HepG2 (cell line): ENCODE measurements around the gene JMJD7. TPM values are rescaled to one million over a fixed set of nuclear protein-coding genes. Genes with fewer than 3 reads are reported as not detected.

Source experiments
- ATAC-seq: fragments of 200-7000 bp; cut with Tn5 transposase; 3 replicates; pipeline ENCODE4 v1.9.1; 2020; ENCODE audit warnings: mild to moderate bottlenecking, moderate library complexity
- BruUV-seq: library from RNA; stranded (reverse); fragments of 400-500 nt; replicated peaks from 2 replicates; lab custom pipeline; 2021; lab: Mats Ljungman, UMichigan
- CTCF ChIA-PET: fragments of 300-600 bp; formaldehyde crosslinking; extraction: SDS; loops from one replicate; lab custom pipeline; 2021; ENCODE audit warnings: low total read pairs, inconsistent platforms, low intra/inter-chr PET ratio; lab: Yijun Ruan, JAX
- POLR2A ChIA-PET: fragments of 350-600 bp; sonication (Branson Sonifier 250); formaldehyde crosslinking; loops from one replicate; lab custom pipeline; 2020; ENCODE audit warnings: antibody characterized with exemption, inconsistent platforms; lab: Yijun Ruan, JAX
- DNase-seq: peaks from one replicate; pipeline ENCODE4 v3.0.0-alpha.2; 2015; ENCODE audit warnings: low spot score
- FAIRE-seq: peaks from 3 replicates; lab custom pipeline; 2011; peaks lifted over from hg19 to GRCh38; lab: Jason Lieb, UNC
- H2AFZ ChIP-seq: one replicate; pipeline ENCODE4 v1.6.1; 2011; ENCODE audit warnings: low read length, inconsistent platforms
- H3K27ac ChIP-seq: fragments of 300-600 bp; 3 replicates; pipeline ENCODE4 v1.8.0; 2011; ENCODE audit warnings: mixed run types, mild to moderate bottlenecking, mixed read lengths, low read length, inconsistent platforms; ENCODE audit not compliant: insufficient read depth; ENCODE audit errors: extremely low read length
- H3K27me3 ChIP-seq, 2 experiments: fragments of 200-600 bp in 1 of 2; 2 replicates in 1 of 2; 3 replicates in 1 of 2; pipeline versions ENCODE4 v1.6.0 to v1.8.0; 2011; ENCODE audit warnings: low read length in 2 of 2, mild to moderate bottlenecking in 2 of 2, moderate library complexity in 2 of 2, inconsistent platforms in 1 of 2; ENCODE audit not compliant: insufficient read depth in 2 of 2, control insufficient read depth in 1 of 2
- H3K36me3 ChIP-seq, 2 experiments: fragments of 200-600 bp in 1 of 2; replicated peaks in 1 of 2; 2 replicates in 1 of 2; 3 replicates in 1 of 2; pipeline versions ENCODE4 v1.5.1 to v1.8.0; 2011; ENCODE audit warnings: low read length in 2 of 2, inconsistent platforms in 1 of 2; ENCODE audit not compliant: insufficient read depth in 2 of 2, control insufficient read depth in 1 of 2
- H3K4me1 ChIP-seq: 2 replicates; pipeline ENCODE4 v1.5.1; 2012; ENCODE audit warnings: low read length, inconsistent platforms; ENCODE audit not compliant: insufficient read depth
- H3K4me2 ChIP-seq: 2 replicates; pipeline ENCODE4 v1.6.0; 2011; ENCODE audit warnings: low read depth, low read length, inconsistent platforms
- H3K4me3 ChIP-seq, 3 experiments: fragments of 200-600 bp in 1 of 3; sonication (generic), shearing (Covaris generic) in 1 of 3; replicated peaks in 1 of 3; 2 replicates each; pipeline ENCODE4 v1.5.1; 2011 to 2016; ENCODE audit warnings: low read length in 3 of 3, inconsistent platforms in 2 of 3, low read depth in 2 of 3, mild to moderate bottlenecking in 2 of 3, control low read depth in 1 of 3, mixed read lengths in 1 of 3; ENCODE audit not compliant: insufficient read depth in 1 of 3
- H3K79me2 ChIP-seq: one replicate; pipeline ENCODE4 v1.6.1; 2011; ENCODE audit warnings: low read length, inconsistent platforms; ENCODE audit not compliant: insufficient read depth
- H3K9ac ChIP-seq: 2 replicates; pipeline ENCODE4 v1.6.0; 2011; ENCODE audit warnings: mild to moderate bottlenecking, low read depth, low read length, inconsistent platforms; ENCODE audit not compliant: insufficient read depth
- H3K9me3 ChIP-seq: 2 replicates; pipeline ENCODE4 v1.5.1; 2012; ENCODE audit warnings: mild to moderate bottlenecking, low read length
- H4K20me1 ChIP-seq: 2 replicates; pipeline ENCODE4 v1.6.0; 2011; ENCODE audit warnings: inconsistent platforms, mild to moderate bottlenecking, low read length, moderate library complexity; ENCODE audit not compliant: insufficient read depth
- CBFB ChIP-seq: sonication (generic); formaldehyde crosslinking; IDR thresholded peaks from 2 replicates; pipeline ENCODE4 v1.4.0; 2020; ENCODE audit warnings: missing genetic modification reagents
- ELF3 ChIP-seq: IDR thresholded peaks from 2 replicates; pipeline ENCODE4 v1.6.1; 2016; ENCODE audit warnings: missing genetic modification reagents, missing compliant biosample characterization
- FOXA1 ChIP-seq, 2 experiments: fragments of 450-650 bp in 1 of 2; sonication (generic) in 1 of 2; formaldehyde crosslinking in 1 of 2; IDR thresholded peaks; 2 replicates each; pipeline versions ENCODE4 v1.4.0 to v1.6.1; 2016 to 2020; ENCODE audit warnings: missing genetic modification reagents in 1 of 2
- HOXA5 ChIP-seq: sonication (generic); formaldehyde crosslinking; IDR thresholded peaks from 2 replicates; pipeline ENCODE4 v1.4.0; 2020; ENCODE audit warnings: missing genetic modification reagents
- KLF16 ChIP-seq, 2 experiments: sonication (generic) in 1 of 2; formaldehyde crosslinking in 1 of 2; IDR thresholded peaks; 2 replicates each; pipeline versions ENCODE4 v1.6.1 to v1.8.0; 2016 to 2023; ENCODE audit warnings: missing genetic modification reagents in 2 of 2, missing compliant biosample characterization in 1 of 2
- LCORL ChIP-seq, 2 experiments: fragments of 450-650 bp in 1 of 2; sonication (generic) in 1 of 2; formaldehyde crosslinking in 1 of 2; IDR thresholded peaks; 2 replicates each; pipeline versions ENCODE4 v1.5.0 to v1.6.1; 2017 to 2020; ENCODE audit warnings: antibody characterized with exemption in 1 of 2, missing genetic modification reagents in 1 of 2
- MBNL3 ChIP-seq: fragments of 250-450 bp; sonication (Bioruptor Pico); conservative IDR thresholded peaks from 2 replicates; pipeline ENCODE4 v1.8.0; 2022; ENCODE audit warnings: mild to moderate bottlenecking, inconsistent platforms
- MED13 ChIP-seq: sonication (generic); formaldehyde crosslinking; IDR thresholded peaks from 2 replicates; pipeline ENCODE4 v1.5.0; 2020; ENCODE audit warnings: missing genetic modification reagents
- MXD4 ChIP-seq: IDR thresholded peaks from 2 replicates; pipeline ENCODE4 v1.6.1; 2016; ENCODE audit warnings: mild to moderate bottlenecking, missing biosample characterization, missing genetic modification reagents
- PLRG1 ChIP-seq: fragments of 450-650 bp; conservative IDR thresholded peaks from 2 replicates; pipeline ENCODE4 v1.6.1; 2016
- SOX5 ChIP-seq: IDR thresholded peaks from 2 replicates; pipeline ENCODE4 v1.6.1; 2016; ENCODE audit warnings: borderline replicate concordance
- ZMAT3 ChIP-seq: sonication (generic); formaldehyde crosslinking; conservative IDR thresholded peaks from 2 replicates; pipeline ENCODE4 v1.7.0; 2021; ENCODE audit warnings: missing genetic modification reagents
- ZNF260 ChIP-seq: sonication (generic); formaldehyde crosslinking; IDR thresholded peaks from 2 replicates; pipeline ENCODE4 v1.4.0; 2020; ENCODE audit warnings: missing genetic modification reagents, low read depth, mild to moderate bottlenecking, borderline replicate concordance
- ZNF264 ChIP-seq: sonication (generic); formaldehyde crosslinking; IDR thresholded peaks from 2 replicates; pipeline ENCODE4 v1.4.0; 2020; ENCODE audit warnings: missing genetic modification reagents
- ZNF549 ChIP-seq: sonication (generic); formaldehyde crosslinking; IDR thresholded peaks from 2 replicates; pipeline ENCODE4 v1.5.0; 2020; ENCODE audit warnings: missing genetic modification reagents
- ZNF598 ChIP-seq: sonication (generic); formaldehyde crosslinking; IDR thresholded peaks from 2 replicates; pipeline ENCODE4 v1.5.1; 2020; ENCODE audit warnings: mild to moderate bottlenecking, missing genetic modification reagents, borderline replicate concordance
- ZNF652 ChIP-seq: IDR thresholded peaks from 2 replicates; pipeline ENCODE4 v1.6.1; 2016; ENCODE audit warnings: low read depth, borderline replicate concordance
- ZNF660 ChIP-seq: sonication (generic); formaldehyde crosslinking; IDR thresholded peaks from 2 replicates; pipeline ENCODE4 v1.5.1; 2020; ENCODE audit warnings: mild to moderate bottlenecking, low read depth, missing genetic modification reagents, borderline replicate concordance
- WGBS: methylation state at CpG from one replicate; pipeline ENCODE4 v1.1.6; 2017; ENCODE audit warnings: low lambda C conversion rate; 5-methylcytosine and 5-hydroxymethylcytosine counted together
- in situ Hi-C: cut with HindIII; loops from 2 replicates; pipeline ENCODE4 v1.10.0; 2017; ENCODE audit warnings: low pct_unique_long_range_greater_than_20kb; ENCODE audit not compliant: extremely low pct_ligation_motif_present
- intact Hi-C: fragments of 100-400 bp; cut with micrococcal nuclease; formaldehyde crosslinking; loops from one replicate; pipeline ENCODE4 v1.10.0; 2022; ENCODE audit not compliant: unreplicated experiment
- polyA plus RNA-seq, 8 experiments: library from polyadenylated mRNA; depleted of rRNA in 3 of 8; stranded (reverse) in 7 of 8; unstranded in 1 of 8; fragments of >200 nt; fragmentation: Illumina TruSeq in 4 of 8; extraction: Trizol in 4 of 8; gene quantifications; 2 replicates each; pipeline versions ENCODE4 v1.2.1 to v1.2.3, GENCODE V29; 2011 to 2016; ENCODE audit warnings: low read depth in 4 of 8, missing spikeins in 1 of 8, mixed read lengths in 1 of 8; ENCODE audit not compliant: insufficient read depth in 1 of 8
- total RNA-seq, 5 experiments: library from RNA; depleted of rRNA; stranded (reverse); fragments of >200 nt; fragmentation: Illumina TruSeq; extraction: Trizol; gene quantifications; 2 replicates each; pipeline ENCODE4 v1.2.3, GENCODE V29; 2016; ENCODE audit warnings: low read depth in 1 of 5
- TF ChIP-seq, protein P1 (sequence below): sonication (generic); formaldehyde crosslinking; IDR thresholded peaks from 2 replicates; pipeline ENCODE4 v1.4.0; 2020; ENCODE audit warnings: missing genetic modification reagents
- TF ChIP-seq, protein P2 (sequence below): sonication (generic); formaldehyde crosslinking; conservative IDR thresholded peaks from 2 replicates; pipeline ENCODE4 v1.8.0; 2022; ENCODE audit warnings: mild to moderate bottlenecking, moderate library complexity, missing genetic modification reagents

JMJD7 gene
- total and polyA plus RNA-seq, 2 of the 13 experiments (the other 11 are each of a cell fraction or from before 2014, with no cell fraction given), result 6.4 to 7.1 TPM

DNA sequence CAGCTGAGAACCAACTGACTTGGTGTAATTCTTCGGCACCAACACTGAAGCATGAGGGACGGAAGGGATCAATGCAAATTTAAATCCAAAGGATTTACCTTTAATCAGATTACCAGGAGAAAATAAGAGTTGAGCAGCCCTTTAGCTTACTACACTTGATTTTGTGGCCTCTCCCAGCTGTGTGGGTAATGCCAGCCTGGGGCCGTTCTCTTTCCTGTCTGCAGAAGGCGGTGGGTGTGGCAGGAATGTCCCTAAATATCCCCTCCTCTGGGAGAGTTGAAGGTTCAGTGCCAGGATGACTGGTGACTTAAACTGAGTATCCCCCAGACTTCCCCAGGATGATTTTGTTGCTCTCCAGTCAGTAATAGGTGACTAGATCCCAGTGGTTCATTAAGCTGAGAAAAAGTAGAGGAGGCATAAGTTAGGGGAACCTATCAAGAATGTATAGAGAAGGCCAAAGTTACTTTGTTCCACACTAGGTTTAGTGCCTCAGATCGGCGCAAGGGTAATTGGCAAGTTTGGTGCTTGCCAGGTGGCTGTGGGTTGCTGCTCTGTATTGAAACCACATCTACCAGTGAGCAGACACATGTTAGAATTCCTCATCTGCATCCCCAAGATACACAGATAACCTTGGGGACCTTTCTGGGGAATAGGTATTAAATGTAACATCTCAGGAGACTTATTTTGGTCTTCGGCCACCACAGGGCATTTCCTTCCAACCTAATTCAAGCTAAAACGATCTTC is 30.5 kb upstream of the JMJD7 start:
- H3K27ac ChIP-seq, result peak overlapping the region; percentile 54
- no peaks in the 10 kb centered on the region for H3K9me3 ChIP-seq
- no TSS peak for BruUV-seq
- ATAC-seq, result no peak
- ChIA-PET POLR2A (no interaction called here), CTCF (no interaction called here)
- no peaks in the 10 kb centered on the region for H3K79me2 ChIP-seq
- TF ChIP-seq MBNL3 (CRISPR knock-in tag), result no peak
- TF ChIP-seq LCORL (IDR thresholded peaks at IDR 0.05), result no peak
- no peak for TF ChIP-seq LCORL (CRISPR knock-in tag; IDR thresholded peaks at IDR 0.05)
- TF ChIP-seq ZNF598 (CRISPR knock-in tag), result no peak
- no peak for TF ChIP-seq MED13 (CRISPR knock-in tag)
- TF ChIP-seq, protein P1, sequence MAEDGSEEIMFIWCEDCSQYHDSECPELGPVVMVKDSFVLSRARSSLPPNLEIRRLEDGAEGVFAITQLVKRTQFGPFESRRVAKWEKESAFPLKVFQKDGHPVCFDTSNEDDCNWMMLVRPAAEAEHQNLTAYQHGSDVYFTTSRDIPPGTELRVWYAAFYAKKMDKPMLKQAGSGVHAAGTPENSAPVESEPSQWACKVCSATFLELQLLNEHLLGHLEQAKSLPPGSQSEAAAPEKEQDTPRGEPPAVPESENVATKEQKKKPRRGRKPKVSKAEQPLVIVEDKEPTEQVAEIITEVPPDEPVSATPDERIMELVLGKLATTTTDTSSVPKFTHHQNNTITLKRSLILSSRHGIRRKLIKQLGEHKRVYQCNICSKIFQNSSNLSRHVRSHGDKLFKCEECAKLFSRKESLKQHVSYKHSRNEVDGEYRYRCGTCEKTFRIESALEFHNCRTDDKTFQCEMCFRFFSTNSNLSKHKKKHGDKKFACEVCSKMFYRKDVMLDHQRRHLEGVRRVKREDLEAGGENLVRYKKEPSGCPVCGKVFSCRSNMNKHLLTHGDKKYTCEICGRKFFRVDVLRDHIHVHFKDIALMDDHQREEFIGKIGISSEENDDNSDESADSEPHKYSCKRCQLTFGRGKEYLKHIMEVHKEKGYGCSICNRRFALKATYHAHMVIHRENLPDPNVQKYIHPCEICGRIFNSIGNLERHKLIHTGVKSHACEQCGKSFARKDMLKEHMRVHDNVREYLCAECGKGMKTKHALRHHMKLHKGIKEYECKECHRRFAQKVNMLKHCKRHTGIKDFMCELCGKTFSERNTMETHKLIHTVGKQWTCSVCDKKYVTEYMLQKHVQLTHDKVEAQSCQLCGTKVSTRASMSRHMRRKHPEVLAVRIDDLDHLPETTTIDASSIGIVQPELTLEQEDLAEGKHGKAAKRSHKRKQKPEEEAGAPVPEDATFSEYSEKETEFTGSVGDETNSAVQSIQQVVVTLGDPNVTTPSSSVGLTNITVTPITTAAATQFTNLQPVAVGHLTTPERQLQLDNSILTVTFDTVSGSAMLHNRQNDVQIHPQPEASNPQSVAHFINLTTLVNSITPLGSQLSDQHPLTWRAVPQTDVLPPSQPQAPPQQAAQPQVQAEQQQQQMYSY, result no peak
- TF ChIP-seq ZNF660 (CRISPR knock-in tag), result no peak
- no peak for TF ChIP-seq ZMAT3 (CRISPR knock-in tag)
- TF ChIP-seq HOXA5 (CRISPR knock-in tag), result no peak
- no peak for TF ChIP-seq CBFB
- no peak for TF ChIP-seq FOXA1 (IDR thresholded peaks at IDR 0.05)
- TF ChIP-seq FOXA1 (CRISPR knock-in tag; IDR thresholded peaks at IDR 0.05), result no peak
- TF ChIP-seq PLRG1, result no peak
- TF ChIP-seq, protein P2, sequence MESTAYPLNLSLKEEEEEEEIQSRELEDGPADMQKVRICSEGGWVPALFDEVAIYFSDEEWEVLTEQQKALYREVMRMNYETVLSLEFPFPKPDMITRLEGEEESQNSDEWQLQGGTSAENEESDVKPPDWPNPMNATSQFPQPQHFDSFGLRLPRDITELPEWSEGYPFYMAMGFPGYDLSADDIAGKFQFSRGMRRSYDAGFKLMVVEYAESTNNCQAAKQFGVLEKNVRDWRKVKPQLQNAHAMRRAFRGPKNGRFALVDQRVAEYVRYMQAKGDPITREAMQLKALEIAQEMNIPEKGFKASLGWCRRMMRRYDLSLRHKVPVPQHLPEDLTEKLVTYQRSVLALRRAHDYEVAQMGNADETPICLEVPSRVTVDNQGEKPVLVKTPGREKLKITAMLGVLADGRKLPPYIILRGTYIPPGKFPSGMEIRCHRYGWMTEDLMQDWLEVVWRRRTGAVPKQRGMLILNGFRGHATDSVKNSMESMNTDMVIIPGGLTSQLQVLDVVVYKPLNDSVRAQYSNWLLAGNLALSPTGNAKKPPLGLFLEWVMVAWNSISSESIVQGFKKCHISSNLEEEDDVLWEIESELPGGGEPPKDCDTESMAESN (CRISPR knock-in tag), result no peak
- TF ChIP-seq ZNF652, result no peak
- no peak for TF ChIP-seq MXD4 (CRISPR knock-in tag)
- no peak for TF ChIP-seq KLF16 (CRISPR knock-in tag; IDR thresholded peaks at IDR 0.05)
- TF ChIP-seq ZNF264, result no peak
- TF ChIP-seq ELF3 (CRISPR knock-in tag), result no peak
- TF ChIP-seq ZNF549 (CRISPR knock-in tag), result no peak
- TF ChIP-seq SOX5 (CRISPR knock-in tag), result no peak
- TF ChIP-seq ZNF260 (CRISPR knock-in tag), result no peak
- in situ Hi-C loops, result no loop called here
- H3K4me3 ChIP-seq, result no peak overlapping the region
- H3K9ac ChIP-seq, result no peak overlapping the region
- intact Hi-C loops, result no loop called here
- no peak for DNase-seq
- peaks cover 37% of the 10 kb centered on the region for H3K4me1 ChIP-seq
- no peak for FAIRE-seq
- no peak overlapping the region for H2AFZ ChIP-seq
- WGBS, result 100% methylated on average over 6 of the region's 8 CpGs
- no peaks in the 10 kb centered on the region for H3K27me3 ChIP-seq
- H3K36me3 ChIP-seq, result no peaks in the 10 kb centered on the region
- no peak overlapping the region for H3K4me2 ChIP-seq
- no peaks in the 10 kb centered on the region for H4K20me1 ChIP-seq
